HG03432 (cell line): Measurements from ENCODE around the gene EGLN2.
"Not testable (repeated sequence)": the region's sequence is repeated elsewhere in the genome, so short reads cannot be mapped to it uniquely, and the experiment has no call there.

ENCODE experiments used
- ATAC-seq: cut with Tn5 transposase; IDR thresholded peaks from one replicate; pipeline ENCODE4 v1.9.1; 2021; ENCODE audit warnings: mild to moderate bottlenecking, moderate library complexity; ENCODE audit not compliant: unreplicated experiment

EGLN2 gene

DNA sequence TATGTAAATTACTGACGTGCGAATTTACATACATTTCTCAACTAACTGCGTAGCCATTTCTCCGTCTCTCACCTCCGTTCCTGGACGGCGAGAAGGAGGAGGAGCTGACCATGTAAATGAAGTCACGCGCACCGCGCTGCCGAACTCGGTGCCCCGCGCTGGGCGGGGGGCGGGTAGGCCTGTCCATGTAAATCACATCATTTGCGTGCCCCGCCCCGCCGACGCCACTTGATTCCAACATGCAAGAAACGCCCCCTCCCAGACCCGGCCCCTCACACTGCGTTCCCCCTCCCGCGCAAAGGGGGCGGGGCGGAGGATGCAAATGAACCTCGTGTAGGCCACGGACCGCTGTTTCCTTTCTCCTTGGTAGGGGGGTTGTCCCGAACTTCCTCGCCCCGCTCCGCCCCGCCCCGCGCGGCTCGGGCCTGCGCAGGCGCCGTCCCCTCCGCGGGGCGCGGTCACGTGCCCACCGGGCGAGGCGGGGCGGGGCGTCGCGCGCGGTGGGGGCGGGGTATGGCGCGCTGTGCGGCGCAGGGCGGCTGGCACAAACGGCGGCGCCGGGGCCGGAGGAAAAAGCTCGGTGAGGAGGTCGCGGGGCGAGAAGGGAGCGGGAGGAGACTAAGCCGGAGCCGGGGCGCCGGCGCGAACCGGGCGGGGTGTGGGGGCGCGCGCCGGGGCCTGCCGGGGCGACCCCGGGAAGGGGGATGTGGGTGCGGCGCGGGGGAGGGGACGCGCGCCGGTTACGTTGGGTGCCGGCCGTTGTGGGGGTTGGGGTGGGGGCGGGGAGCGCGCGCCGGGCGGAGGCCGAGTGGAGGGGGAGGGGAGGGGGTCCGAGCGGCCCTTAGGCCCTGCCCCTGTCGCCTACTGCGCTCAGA is at the start of gene EGLN2:
Gene EGLN2 (plus strand): TSS at position 509 of the 875 bp plus-strand sequence. CDS start 1,382 bp downstream, outside the sequence.
- ATAC-seq = peak; percentile 77

GRCh38 chr19:40750058-40750873 is 48.7 kb upstream of the EGLN2 start, which contains the start of gene ACTMAP:
Gene ACTMAP, minus strand, starts transcription at chr19:40750477. Its CDS starts 674 bp downstream, at chr19:40749803.
- ATAC-seq = peak; percentile 80

DNA sequence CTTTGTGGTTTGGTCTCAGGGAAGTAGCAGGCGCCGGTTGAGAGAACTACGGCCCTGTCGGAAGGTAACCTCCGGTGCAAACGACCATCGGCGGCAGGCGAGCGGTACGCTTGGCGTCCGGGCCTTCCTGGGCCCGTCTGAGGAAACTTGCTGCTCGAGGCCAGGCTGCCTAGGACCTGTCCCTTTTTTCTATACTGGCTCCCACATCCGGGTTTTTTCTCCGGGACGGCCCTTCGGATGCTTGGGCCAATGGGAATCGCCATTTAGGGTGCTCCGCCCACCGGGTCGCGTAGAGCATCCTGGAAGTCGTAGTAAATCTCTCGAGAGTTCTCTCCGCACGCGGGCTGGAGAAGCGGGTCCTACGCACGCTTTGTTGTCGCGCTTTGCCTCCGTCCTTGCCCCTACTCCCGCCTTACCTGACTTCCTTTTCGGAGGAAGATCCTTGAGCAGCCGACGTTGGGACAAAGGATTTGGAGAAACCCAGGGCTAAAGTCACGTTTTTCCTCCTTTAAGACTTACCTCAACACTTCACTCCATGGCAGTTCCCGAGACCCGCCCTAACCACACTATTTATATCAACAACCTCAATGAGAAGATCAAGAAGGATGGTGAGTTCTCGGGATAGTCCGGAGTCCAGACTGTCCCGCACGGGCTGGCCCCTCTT is 48.0 kb upstream of the EGLN2 start, which contains the start of gene SNRPA:
Gene SNRPA (plus strand): TSS at position 330 of the 664 bp plus-strand sequence. CDS start 206 bp downstream, at position 536.
- peak; percentile 63 for ATAC-seq

- no peak for ATAC-seq
Observed at GRCh38 chr19:40752257-40752781, 46.7 kb upstream of the EGLN2 start.

GRCh38 chr19:40754611-40755247 is 44.3 kb upstream of the EGLN2 start:
- ATAC-seq = no peak

GRCh38 chr19:40755248-40755624 is 43.8 kb upstream of the EGLN2 start:
- no peak for ATAC-seq

DNA sequence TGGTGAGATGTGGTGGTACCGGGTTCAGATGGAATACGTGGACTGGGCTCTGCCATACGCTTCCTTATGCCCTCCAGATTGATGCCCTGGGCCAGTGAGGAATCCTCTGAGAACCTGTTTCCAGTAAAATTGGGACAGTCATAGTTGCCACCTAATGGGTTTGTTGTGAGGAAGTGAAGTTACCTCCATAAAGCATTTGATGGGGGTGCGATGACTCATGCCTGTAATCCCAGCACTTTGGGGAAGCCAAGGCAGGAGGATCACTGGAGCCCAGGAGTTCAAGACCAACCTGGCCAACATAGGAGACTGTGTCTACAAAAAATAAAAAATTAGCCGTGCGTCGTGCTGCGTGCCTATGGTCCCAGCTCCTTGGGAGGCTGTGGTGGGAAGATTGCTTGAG is 43.2 kb upstream of the EGLN2 start:
- no peak for ATAC-seq

DNA sequence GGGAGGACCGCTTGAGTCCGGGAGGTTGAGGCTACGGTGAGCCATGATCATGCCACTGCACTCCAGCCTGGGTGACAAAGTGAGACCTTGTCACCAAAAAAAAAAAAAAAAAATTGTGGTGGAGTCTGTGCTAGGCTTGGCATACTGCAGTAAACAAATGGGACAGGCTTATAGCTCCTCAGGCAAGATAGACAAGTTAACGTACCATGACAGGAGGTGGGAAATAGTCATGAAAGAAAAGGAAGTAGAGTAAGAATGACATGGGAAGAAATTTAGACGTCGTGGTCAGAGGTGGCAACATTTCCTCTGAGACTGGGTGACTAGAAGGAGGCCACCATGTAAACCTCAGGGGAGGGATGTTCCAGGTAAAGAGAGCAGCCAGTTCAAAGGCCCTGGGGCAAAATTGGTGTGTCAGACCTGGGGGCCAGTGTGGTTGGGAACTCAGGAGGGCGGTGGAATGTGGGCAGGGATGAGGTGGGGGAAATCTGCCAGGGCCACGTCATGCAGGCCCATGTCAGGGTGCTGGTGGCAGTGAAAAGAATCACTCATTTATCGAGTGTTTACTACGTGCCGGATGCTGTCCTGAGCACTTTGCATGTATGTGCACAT is 42.4 kb upstream of the EGLN2 start:
- ATAC-seq = no peak

DNA sequence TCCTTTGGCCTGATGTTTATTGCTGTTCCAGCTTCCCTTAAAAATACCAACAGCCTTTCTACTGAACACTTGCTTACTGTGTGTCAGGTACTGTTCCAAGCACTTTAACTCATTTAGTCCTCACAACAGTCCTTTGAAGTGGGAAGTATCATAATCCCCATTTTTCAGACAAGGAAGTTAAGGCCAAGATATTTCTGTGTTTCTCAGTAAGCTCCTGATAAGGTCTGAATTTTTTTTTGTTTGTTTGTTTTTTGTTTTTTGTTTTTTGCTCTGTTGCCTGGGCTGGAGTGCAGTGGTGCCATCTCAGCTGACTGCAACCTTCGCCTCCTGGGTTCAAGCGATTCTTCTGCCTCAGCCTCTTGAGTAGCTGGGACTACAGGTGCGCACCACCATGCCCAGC is 40.5 kb upstream of the EGLN2 start:
- ATAC-seq = no peak

DNA sequence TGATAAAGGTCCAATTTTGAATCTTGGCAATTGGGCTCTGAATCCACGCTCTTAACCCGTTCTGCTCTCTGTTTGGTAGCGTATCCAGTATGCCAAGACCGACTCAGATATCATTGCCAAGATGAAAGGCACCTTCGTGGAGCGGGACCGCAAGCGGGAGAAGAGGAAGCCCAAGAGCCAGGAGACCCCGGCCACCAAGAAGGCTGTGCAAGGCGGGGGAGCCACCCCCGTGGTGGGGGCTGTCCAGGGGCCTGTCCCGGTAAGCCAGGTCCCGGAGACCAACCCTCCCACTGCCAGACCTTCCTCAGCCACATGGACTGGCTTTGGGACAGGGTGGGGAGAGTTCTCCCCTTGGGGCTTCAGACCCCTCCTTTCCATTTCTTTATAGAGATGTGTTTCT is 39.6 kb upstream of the EGLN2 start:
- ATAC-seq = no peak

DNA sequence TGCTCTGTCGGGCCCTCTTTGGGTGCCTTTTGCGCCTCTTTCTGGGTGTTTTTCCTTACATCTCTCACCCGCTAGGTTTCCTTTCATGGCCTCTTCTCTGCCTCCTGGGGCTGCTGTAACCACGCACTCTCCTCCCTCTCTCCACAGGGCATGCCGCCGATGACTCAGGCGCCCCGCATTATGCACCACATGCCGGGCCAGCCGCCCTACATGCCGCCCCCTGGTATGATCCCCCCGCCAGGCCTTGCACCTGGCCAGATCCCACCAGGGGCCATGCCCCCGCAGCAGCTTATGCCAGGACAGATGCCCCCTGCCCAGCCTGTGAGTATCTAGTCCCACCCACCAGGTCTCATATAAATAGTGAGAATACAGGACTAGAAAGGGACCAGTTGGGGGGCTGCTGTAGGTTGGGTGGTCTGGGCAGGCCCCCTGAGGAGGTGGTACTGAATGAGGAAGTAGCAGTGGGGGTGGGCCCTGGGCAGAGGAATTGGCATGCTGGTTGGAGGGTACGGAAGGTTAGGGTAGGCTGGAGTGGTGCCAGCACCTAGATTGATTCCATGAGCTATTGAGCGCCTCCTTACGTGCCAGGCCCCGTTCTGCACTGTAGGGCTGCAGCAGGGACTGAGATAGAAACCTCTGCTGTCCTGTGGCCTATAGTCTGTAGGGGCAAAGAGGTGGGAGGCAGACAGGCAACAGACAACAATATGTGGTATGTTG is 36.1 kb upstream of the EGLN2 start:
- ATAC-seq = no peak

DNA sequence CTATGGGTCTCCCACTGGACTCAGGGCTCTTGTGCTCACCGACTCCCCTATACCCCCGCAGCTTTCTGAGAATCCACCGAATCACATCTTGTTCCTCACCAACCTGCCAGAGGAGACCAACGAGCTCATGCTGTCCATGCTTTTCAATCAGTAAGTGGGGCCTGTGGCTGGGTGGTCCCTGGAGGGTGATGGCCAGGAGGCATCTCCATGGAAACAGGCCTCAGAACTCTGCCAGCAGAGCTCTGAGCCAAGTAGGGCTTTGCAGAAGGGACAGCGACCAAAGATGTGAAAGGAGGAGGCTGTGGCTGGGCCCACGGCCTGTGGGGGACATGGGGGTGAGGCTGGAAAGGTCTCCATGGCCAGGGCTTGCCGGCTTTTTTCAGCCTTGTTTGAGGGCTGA is 35.5 kb upstream of the EGLN2 start:
- ATAC-seq = no peak

GRCh38 chr19:40763963-40764362 is 35.0 kb upstream of the EGLN2 start:
- no peak for ATAC-seq

DNA sequence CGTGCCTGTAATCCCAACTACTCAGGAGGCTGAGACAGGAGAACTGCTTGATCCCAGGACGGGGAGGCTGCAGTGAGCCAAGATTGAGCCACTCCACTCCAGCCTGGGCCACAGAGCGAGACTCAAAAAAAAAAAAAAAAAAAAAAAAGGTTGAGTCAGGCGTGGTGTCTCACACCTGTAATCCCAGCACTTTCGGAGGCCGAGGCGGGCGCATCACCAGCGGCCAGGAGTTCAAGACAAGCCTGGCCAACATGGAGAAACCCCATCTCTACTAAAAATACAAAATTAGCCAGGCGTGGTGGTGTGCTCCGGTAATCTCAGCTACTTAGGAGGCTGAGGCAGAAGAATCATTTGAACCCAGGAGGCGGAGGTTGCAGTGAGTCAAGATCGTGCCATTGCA is 32.6 kb upstream of the EGLN2 start:
- ATAC-seq = not testable (repeated sequence)

GRCh38 chr19:40768869-40769268 is 30.1 kb upstream of the EGLN2 start:
- no peak for ATAC-seq

GRCh38 chr19:40771101-40771862 is 27.7 kb upstream of the EGLN2 start:
- ATAC-seq = not testable (repeated sequence)

DNA sequence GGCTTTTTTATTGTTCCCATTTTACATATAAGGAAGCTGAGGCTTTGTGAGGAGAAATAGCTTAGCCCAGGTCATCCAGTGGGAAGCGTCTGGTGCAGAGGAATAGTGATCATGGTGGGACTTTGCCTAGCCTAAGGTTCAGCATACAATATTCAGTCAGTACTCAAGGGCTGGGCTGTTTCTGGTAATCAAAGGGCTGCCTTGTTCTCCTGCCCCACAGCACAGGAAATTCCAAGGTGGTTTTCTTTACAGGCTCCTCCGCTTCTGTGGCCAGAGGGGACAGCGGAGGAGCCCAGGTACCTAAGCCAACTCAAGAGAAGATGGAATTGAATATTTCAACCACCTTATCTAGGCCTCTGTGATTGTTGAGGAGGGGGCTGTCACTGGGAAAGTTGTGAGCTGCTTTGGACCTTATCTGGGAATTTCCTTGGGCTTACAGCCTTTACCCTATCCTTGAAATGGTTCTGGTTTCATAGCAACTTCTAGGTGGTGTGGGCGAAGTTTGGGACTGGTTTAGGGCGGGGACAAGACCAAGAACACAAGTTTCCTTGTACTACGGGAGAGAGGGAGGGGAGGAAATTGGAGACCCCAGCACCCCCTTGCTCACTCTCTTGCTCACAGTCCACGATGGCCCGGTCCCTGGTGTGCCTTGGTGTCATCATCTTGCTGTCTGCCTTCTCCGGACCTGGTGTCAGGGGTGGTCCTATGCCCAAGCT is 23.9 kb upstream of the EGLN2 start, which contains the start of gene MIA:
Gene MIA (plus strand): TSS at position 606 of the 716 bp plus-strand sequence. CDS start 22 bp downstream, at position 628.
- ATAC-seq = no peak

DNA sequence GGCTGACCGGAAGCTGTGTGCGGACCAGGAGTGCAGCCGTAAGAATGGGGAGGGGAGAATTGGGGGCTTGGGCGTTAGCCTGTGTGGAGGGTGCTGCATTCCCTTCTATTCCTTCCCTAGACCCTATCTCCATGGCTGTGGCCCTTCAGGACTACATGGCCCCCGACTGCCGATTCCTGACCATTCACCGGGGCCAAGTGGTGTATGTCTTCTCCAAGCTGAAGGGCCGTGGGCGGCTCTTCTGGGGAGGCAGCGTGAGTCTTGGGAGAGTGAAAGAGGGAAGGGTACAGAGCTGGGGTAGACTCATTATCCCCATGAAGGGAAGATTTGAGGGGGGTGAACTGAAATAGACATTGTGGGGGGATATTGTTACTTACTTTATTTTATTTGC is 23.4 kb upstream of the EGLN2 start:
- ATAC-seq = no peak
